HepG2 (cell line): ENCODE results near the gene C9orf43. TPM values are rescaled to one million over a fixed set of nuclear protein-coding genes. Genes with fewer than 3 reads are reported as not detected.
"Not testable (repeated sequence)": the region's sequence is repeated elsewhere in the genome, so short reads cannot be mapped to it uniquely, and the experiment has no call there.

ENCODE experiments used
- ARNT2 ChIP-seq: sonication (generic); formaldehyde crosslinking; IDR thresholded peaks from 2 replicates; pipeline ENCODE4 v1.8.0; 2022; ENCODE audit warnings: mild to moderate bottlenecking, low read depth, missing genetic modification reagents, moderate library complexity
- FOXP4 ChIP-seq: sonication (generic); formaldehyde crosslinking; IDR thresholded peaks from 2 replicates; pipeline ENCODE4 v1.4.0; 2020; ENCODE audit warnings: missing genetic modification reagents
- HDAC2 ChIP-seq: sonication (generic); formaldehyde crosslinking; IDR thresholded peaks from 2 replicates; pipeline ENCODE4 v1.4.0; 2020; ENCODE audit warnings: missing genetic modification reagents
- HMGXB4 ChIP-seq, 2 experiments: sonication (generic) in 1 of 2; formaldehyde crosslinking in 1 of 2; IDR thresholded peaks; 2 replicates each; pipeline versions ENCODE4 v1.4.0 to v1.6.1; 2018 to 2020; ENCODE audit warnings: missing genetic modification reagents in 2 of 2, borderline replicate concordance in 1 of 2, low read depth in 1 of 2, mild to moderate bottlenecking in 1 of 2, missing biosample characterization in 1 of 2
- HNF4A ChIP-seq: sonication (generic); formaldehyde crosslinking; IDR thresholded peaks from 2 replicates; pipeline ENCODE4 v1.4.0; 2020; ENCODE audit warnings: missing genetic modification reagents
- MAX ChIP-seq: IDR thresholded peaks from 2 replicates; pipeline ENCODE4 v1.6.1; 2012; ENCODE audit warnings: inconsistent platforms
- MEIS1 ChIP-seq: sonication (generic); formaldehyde crosslinking; IDR thresholded peaks from 2 replicates; pipeline ENCODE4 v1.9.0; 2021; ENCODE audit warnings: mild to moderate bottlenecking, missing genetic modification reagents, moderate library complexity, borderline replicate concordance
- MIER3 ChIP-seq: IDR thresholded peaks from 2 replicates; pipeline ENCODE4 v1.6.1; 2016; ENCODE audit warnings: missing compliant biosample characterization, borderline replicate concordance
- MXD4 ChIP-seq: IDR thresholded peaks from 2 replicates; pipeline ENCODE4 v1.6.1; 2016; ENCODE audit warnings: mild to moderate bottlenecking, missing biosample characterization, missing genetic modification reagents
- PPARG ChIP-seq: conservative IDR thresholded peaks from 2 replicates; pipeline ENCODE4 v1.6.1; 2016; ENCODE audit warnings: missing biosample characterization, missing genetic modification reagents
- SOX5 ChIP-seq: IDR thresholded peaks from 2 replicates; pipeline ENCODE4 v1.6.1; 2016; ENCODE audit warnings: borderline replicate concordance
- TCF12 ChIP-seq, 2 experiments: fragments of 450-650 bp in 1 of 2; sonication (generic) in 1 of 2; formaldehyde crosslinking in 1 of 2; IDR thresholded peaks; 2 replicates each; pipeline versions ENCODE4 v1.6.1 to v1.8.0; 2017 to 2022; ENCODE audit warnings: antibody characterized with exemption in 1 of 2, mild to moderate bottlenecking in 1 of 2, missing genetic modification reagents in 1 of 2, moderate library complexity in 1 of 2
- ZBTB7B ChIP-seq: sonication (generic); formaldehyde crosslinking; IDR thresholded peaks from 2 replicates; pipeline ENCODE4 v1.4.0; 2020; ENCODE audit warnings: missing genetic modification reagents
- ZFY ChIP-seq: sonication (generic); formaldehyde crosslinking; IDR thresholded peaks from 2 replicates; pipeline ENCODE4 v1.4.0; 2020; ENCODE audit warnings: missing genetic modification reagents
- ZGPAT ChIP-seq: IDR thresholded peaks from 2 replicates; pipeline ENCODE4 v1.6.1; 2016; ENCODE audit warnings: mild to moderate bottlenecking
- ZNF609 ChIP-seq: sonication (generic); formaldehyde crosslinking; IDR thresholded peaks from 2 replicates; pipeline ENCODE4 v1.4.0; 2020; ENCODE audit warnings: mild to moderate bottlenecking, missing genetic modification reagents, borderline replicate concordance
- ZNF746 ChIP-seq: sonication (generic); formaldehyde crosslinking; IDR thresholded peaks from 2 replicates; pipeline ENCODE4 v1.8.0; 2022; ENCODE audit warnings: mild to moderate bottlenecking, missing genetic modification reagents
- polyA plus RNA-seq, 8 experiments: library from polyadenylated mRNA; depleted of rRNA in 3 of 8; stranded (reverse) in 7 of 8; unstranded in 1 of 8; fragments of >200 nt; fragmentation: Illumina TruSeq in 4 of 8; extraction: Trizol in 4 of 8; gene quantifications; 2 replicates each; pipeline versions ENCODE4 v1.2.1 to v1.2.3, GENCODE V29; 2011 to 2016; ENCODE audit warnings: low read depth in 4 of 8, missing spikeins in 1 of 8, mixed read lengths in 1 of 8; ENCODE audit not compliant: insufficient read depth in 1 of 8
- total RNA-seq, 5 experiments: library from RNA; depleted of rRNA; stranded (reverse); fragments of >200 nt; fragmentation: Illumina TruSeq; extraction: Trizol; gene quantifications; 2 replicates each; pipeline ENCODE4 v1.2.3, GENCODE V29; 2016; ENCODE audit warnings: low read depth in 1 of 5

The C9orf43 gene
- total and polyA plus RNA-seq, 2 of the 13 experiments (the other 11 are each of a cell fraction or from before 2014, with no cell fraction given) = 0.24 to 0.31 TPM

DNA sequence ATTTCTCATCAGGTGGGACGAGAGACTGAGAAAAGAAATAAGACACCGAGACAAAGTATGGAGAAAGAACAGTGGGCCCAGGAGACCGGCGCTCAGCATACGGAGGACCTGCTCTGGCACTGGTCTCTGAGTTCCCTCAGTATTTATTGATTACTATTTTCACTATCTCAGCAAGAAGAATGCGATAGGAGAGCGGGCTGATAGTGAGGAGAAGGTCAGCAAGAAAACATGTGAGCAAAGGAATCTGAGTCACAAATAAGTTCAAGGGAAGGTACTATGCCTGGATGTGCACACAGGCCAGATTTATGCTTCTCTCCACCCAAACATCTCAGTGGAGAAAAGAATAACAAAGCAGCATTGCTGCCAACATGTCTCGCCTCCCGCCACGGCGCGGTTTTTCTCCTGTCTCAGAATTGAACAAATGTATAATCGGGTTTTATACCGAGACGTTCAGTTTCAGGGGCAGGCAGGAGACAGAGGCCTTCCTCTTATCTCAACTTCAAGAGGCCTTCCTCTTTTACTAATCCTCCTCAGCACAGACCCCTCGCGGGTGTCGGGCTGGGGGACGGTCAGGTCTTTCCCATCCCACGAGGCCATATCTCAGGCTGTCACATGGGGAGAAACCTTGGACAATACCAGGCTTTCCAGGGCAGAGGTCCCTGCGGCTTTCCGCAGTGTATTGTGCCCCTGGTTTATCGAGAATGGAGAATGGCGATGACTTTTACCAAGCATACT, 31.3 kb upstream of the C9orf43 start (continued):
- TF ChIP-seq FOXP4 (CRISPR knock-in tag) (peak; percentile 60), ZBTB7B (0 out of 2 replicates have a peak, but pooled peaks have one; percentile 1), MIER3 (CRISPR knock-in tag) (0 out of 2 replicates have a peak, but pooled peaks have one; percentile 12), TCF12 (CRISPR knock-in tag; IDR thresholded peaks at IDR 0.05) (0 out of 2 replicates have a peak, but pooled peaks have one; percentile 24), HMGXB4 (CRISPR knock-in tag; IDR thresholded peaks at IDR 0.05; ENCODE audit: borderline replicate concordance in 1 of 2, low read depth in 1 of 2) (0 out of 4 replicates have a peak, but pooled peaks of 1 of the 2 experiments have one; percentile 24), HNF4A (CRISPR knock-in tag) (peak; percentile 6; the same call in 1 of the 2 replicates), ZGPAT (CRISPR knock-in tag) (peak; percentile 54; the same call in 1 of the 2 replicates), ARNT2 (CRISPR knock-in tag) (0 out of 2 replicates have a peak, but pooled peaks have one; percentile 1), ZNF746 (CRISPR knock-in tag) (peak; percentile 27; the same call in 1 of the 2 replicates), MAX (peak; percentile 46; the same call in 1 of the 2 replicates), SOX5 (0 out of 2 replicates have a peak, but pooled peaks have one; percentile 47), ZNF609 (CRISPR knock-in tag) (peak; percentile 41; the same call in 1 of the 2 replicates), ZFY (CRISPR knock-in tag) (peak; percentile 47), PPARG (CRISPR knock-in tag) (peak; percentile 74; the same call in 1 of the 2 replicates), HDAC2 (CRISPR knock-in tag) (0 out of 2 replicates have a peak, but pooled peaks have one; percentile 30), MXD4 (CRISPR knock-in tag) (0 out of 2 replicates have a peak, but pooled peaks have one; percentile 38), MEIS1 (CRISPR knock-in tag) (0 out of 2 replicates have a peak, but pooled peaks have one; percentile 15)
- TF ChIP-seq TCF12 (IDR thresholded peaks at IDR 0.05) = not testable (repeated sequence)
